ENCODE measurements around the gene IQCH. TPM values are rescaled to one million over a fixed set of nuclear protein-coding genes. Genes with fewer than 3 reads are reported as not detected.

Gene IQCH
- total RNA-seq, result 0.31 and 1.8 TPM in 2 replicates

GRCh38 chr15:67254238-67255175, at the start of gene IQCH, which contains the start of gene AAGAB:
Gene IQCH (plus strand): TSS chr15:67254786. CDS start chr15:67254897, 111 bp downstream.
Gene AAGAB (minus strand): TSS chr15:67254661. CDS start chr15:67254631, 30 bp downstream.

GRCh38 chr15:67521029-67521782, 266.6 kb downstream of the IQCH start, which contains the start of gene C15orf61:
Gene C15orf61 (plus strand): TSS chr15:67521131. CDS start chr15:67521249, 118 bp downstream.

GRCh38 chr15:67542420-67543347, 288.1 kb downstream of the IQCH start, which contains the start of gene MAP2K5:
Gene MAP2K5 (plus strand): TSS chr15:67542703. CDS start chr15:67543336, 633 bp downstream.

Other genes starting within 250 kb of the IQCH start
- gene SMAD3, start 189.2 kb upstream of the IQCH start, total RNA-seq, result 25.5 and 33.0 TPM in 2 replicates
- gene AAGAB, start 125 bp upstream of the IQCH start, total RNA-seq, result 21.9 and 28.2 TPM in 2 replicates